Neuronal stem cell (in vitro differentiated cells): ENCODE results near the gene HYAL3.

Experiments used
- DNase-seq: peaks from one replicate; pipeline ENCODE4 v3.0.0-alpha.2; 2013; ENCODE audit warnings: low spot score
- H2AFZ ChIP-seq: one replicate; pipeline ENCODE4 v1.6.1; 2013; ENCODE audit warnings: mild to moderate bottlenecking, low read length, inconsistent platforms
- H2AK5ac ChIP-seq: 2 replicates; pipeline ENCODE4 v1.6.1; 2013; ENCODE audit warnings: low read depth, mild to moderate bottlenecking, inconsistent platforms, low read length, moderate library complexity, mixed read lengths
- H2BK120ac ChIP-seq: 2 replicates; pipeline ENCODE4 v1.6.1; 2013; ENCODE audit warnings: low read depth, mild to moderate bottlenecking, inconsistent platforms, low read length, moderate library complexity, mixed read lengths
- H2BK12ac ChIP-seq: one replicate; pipeline ENCODE4 v1.6.1; 2013; ENCODE audit warnings: low read length, inconsistent platforms
- H2BK15ac ChIP-seq: 2 replicates; pipeline ENCODE4 v1.6.1; 2013; ENCODE audit warnings: mild to moderate bottlenecking, low read length, inconsistent platforms, mixed read lengths
- H2BK5ac ChIP-seq: one replicate; pipeline ENCODE4 v1.6.1; 2013; ENCODE audit warnings: inconsistent platforms, mild to moderate bottlenecking, low read length, moderate library complexity
- H3K14ac ChIP-seq: one replicate; pipeline ENCODE4 v1.6.1; 2013; ENCODE audit warnings: low read length, inconsistent platforms
- H3K18ac ChIP-seq: 2 replicates; pipeline ENCODE4 v1.6.1; 2013; ENCODE audit warnings: low read length, inconsistent platforms
- H3K23ac ChIP-seq: 2 replicates; pipeline ENCODE4 v1.6.1; 2013; ENCODE audit warnings: low read depth, mild to moderate bottlenecking, mixed read lengths, low read length, inconsistent platforms; ENCODE audit not compliant: poor library complexity
- H3K27ac ChIP-seq: replicated peaks from 3 replicates; pipeline ENCODE4 v1.5.1; 2013; ENCODE audit warnings: low read length, inconsistent platforms
- H3K27me3 ChIP-seq, 3 experiments: 2 replicates each; pipeline ENCODE4 v1.6.1; 2013; ENCODE audit warnings: low read length in 3 of 3, mild to moderate bottlenecking in 2 of 3, inconsistent platforms in 1 of 3, low read depth in 1 of 3, mixed read lengths in 1 of 3, moderate library complexity in 1 of 3; ENCODE audit not compliant: control insufficient read depth in 3 of 3, insufficient read depth in 3 of 3
- H3K36me3 ChIP-seq, 2 donors: replicated peaks in 1 of 2; 2 replicates each; pipeline ENCODE4 v1.6.1; 2013; ENCODE audit warnings: low read length in 2 of 2; ENCODE audit not compliant: control insufficient read depth in 2 of 2, insufficient read depth in 2 of 2
- H3K4ac ChIP-seq: 2 replicates; pipeline ENCODE4 v1.6.1; 2013; ENCODE audit warnings: inconsistent platforms, mild to moderate bottlenecking, low read length, moderate library complexity
- H3K4me1 ChIP-seq, 2 donors: 1 replicate in 1 of 2; 2 replicates in 1 of 2; pipeline ENCODE4 v1.6.1; 2013; ENCODE audit warnings: low read length in 2 of 2, low read depth in 1 of 2; ENCODE audit not compliant: control insufficient read depth in 2 of 2, insufficient read depth in 1 of 2
- H3K4me2 ChIP-seq: one replicate; pipeline ENCODE4 v1.6.1; 2013; ENCODE audit warnings: mild to moderate bottlenecking, low read length, inconsistent platforms; ENCODE audit not compliant: insufficient read depth, poor library complexity, severe bottlenecking
- H3K4me3 ChIP-seq, 2 donors: 2 replicates each; pipeline ENCODE4 v1.5.1; 2013; ENCODE audit warnings: low read length in 2 of 2, mild to moderate bottlenecking in 2 of 2, inconsistent platforms in 1 of 2, moderate library complexity in 1 of 2
- H3K79me1 ChIP-seq: one replicate; pipeline ENCODE4 v1.6.1; 2013; ENCODE audit warnings: low read depth, mild to moderate bottlenecking, inconsistent platforms, low read length, moderate library complexity
- H3K9ac ChIP-seq: one replicate; pipeline ENCODE4 v1.6.1; 2013; ENCODE audit warnings: mild to moderate bottlenecking, low read depth, low read length, inconsistent platforms; ENCODE audit not compliant: poor library complexity
- H3K9me3 ChIP-seq, 2 donors: replicated peaks in 1 of 2; 2 replicates each; pipeline versions ENCODE3 to v1.6.1; 2013; ENCODE audit warnings: low read length in 2 of 2, mild to moderate bottlenecking in 2 of 2, inconsistent platforms in 1 of 2, low read depth in 1 of 2, mixed read lengths in 1 of 2, moderate library complexity in 1 of 2; ENCODE audit not compliant: control insufficient read depth in 2 of 2, insufficient read depth in 1 of 2
- H4K8ac ChIP-seq: one replicate; pipeline ENCODE4 v1.6.1; 2013; ENCODE audit warnings: low read depth, mild to moderate bottlenecking, inconsistent platforms, low read length, moderate library complexity
- H4K91ac ChIP-seq: one replicate; pipeline ENCODE4 v1.6.1; 2013; ENCODE audit warnings: low read length, low read depth, mild to moderate bottlenecking, inconsistent platforms; ENCODE audit not compliant: poor library complexity
- WGBS, 2 donors: extraction: QIAGEN DNeasy Blood & Tissue Kit; methylation state at CpG; one replicate each; pipeline ENCODE4 v1.1.7; 2013; ENCODE audit warnings: missing lambda C conversion rate in 2 of 2, mixed read lengths in 1 of 2; ENCODE audit not compliant: insufficient read length in 2 of 2, insufficient replicate concordance in 1 of 2; ENCODE audit errors: extremely low coverage in 2 of 2; 5-methylcytosine and 5-hydroxymethylcytosine counted together

The HYAL3 gene

GRCh38 chr3:50248387-50248786 lies 50.8 kb downstream of the HYAL3 start:
- Histone ChIP-seq H2AFZ (no peak overlapping the region), H2BK15ac (no peak overlapping the region), H2BK12ac (no peak overlapping the region), H4K8ac (no peak overlapping the region), H3K14ac (peak overlapping the region; percentile 23), H3K9ac (no peak overlapping the region), H3K4ac (no peak overlapping the region), H2AK5ac (peak overlapping the region; percentile 69), H3K4me1 (peaks cover 24 to 28% of the 10 kb centered on the region in 2 donors), H3K4me2 (no peak overlapping the region), H3K27me3 (no peaks in the 10 kb centered on the region), H3K18ac (no peak overlapping the region), H4K91ac (no peak overlapping the region), H3K9me3 (no peaks in the 10 kb centered on the region), H2BK5ac (no peak overlapping the region), H3K4me3 (peak overlapping the region in 1 of 2 donors; percentile 8), H3K79me1 (peaks cover 45% of the 10 kb centered on the region), H3K23ac (peak overlapping the region; percentile 59), H3K27ac (no peak overlapping the region), H3K36me3 (peaks cover 46 to 66% of the 10 kb centered on the region in 2 donors), H2BK120ac (no peak overlapping the region)
- WGBS, 2 donors = no CpG with 5 or more reads among the region's 3 CpGs
- DNase-seq = no peak

- no peaks in the 10 kb centered on the region for H3K9me3 ChIP-seq
- peak overlapping the region; percentile 51 for H2BK15ac ChIP-seq
- H3K23ac ChIP-seq = peak overlapping the region; percentile 21
- H3K27me3 ChIP-seq = no peaks in the 10 kb centered on the region
- peak overlapping the region; percentile 97 for H2AK5ac ChIP-seq
- H2BK12ac ChIP-seq = peak overlapping the region; percentile 91
- no peak overlapping the region for H2AFZ ChIP-seq
- peak overlapping the region; percentile 96 for H3K18ac ChIP-seq
- peak overlapping the region; percentile 55 for H3K4me2 ChIP-seq
- H4K91ac ChIP-seq = peak overlapping the region; percentile 44
- peak overlapping the region; percentile 26 for H2BK120ac ChIP-seq
- no peak for DNase-seq
- peak overlapping the region; percentile 8 for H3K4ac ChIP-seq
- H3K9ac ChIP-seq = peak overlapping the region; percentile 90
- H3K4me3 ChIP-seq = peak overlapping the region; percentile 19 to 36
- peak overlapping the region; percentile 68 for H2BK5ac ChIP-seq
- peaks cover 42% of the 10 kb centered on the region for H3K79me1 ChIP-seq
- peaks cover 31 to 63% of the 10 kb centered on the region in 2 donors for H3K36me3 ChIP-seq
- H3K27ac ChIP-seq = peak overlapping the region; percentile 93
- H4K8ac ChIP-seq = peak overlapping the region; percentile 19
- no CpG with 5 or more reads among the region's 10 CpGs for WGBS, 2 donors
- H3K14ac ChIP-seq = peak overlapping the region; percentile 56
- peaks cover 40 to 47% of the 10 kb centered on the region in 2 donors for H3K4me1 ChIP-seq
These were observed 52.7 kb downstream of the HYAL3 start for GRCh38 chr3:50246517-50246954.

DNA sequence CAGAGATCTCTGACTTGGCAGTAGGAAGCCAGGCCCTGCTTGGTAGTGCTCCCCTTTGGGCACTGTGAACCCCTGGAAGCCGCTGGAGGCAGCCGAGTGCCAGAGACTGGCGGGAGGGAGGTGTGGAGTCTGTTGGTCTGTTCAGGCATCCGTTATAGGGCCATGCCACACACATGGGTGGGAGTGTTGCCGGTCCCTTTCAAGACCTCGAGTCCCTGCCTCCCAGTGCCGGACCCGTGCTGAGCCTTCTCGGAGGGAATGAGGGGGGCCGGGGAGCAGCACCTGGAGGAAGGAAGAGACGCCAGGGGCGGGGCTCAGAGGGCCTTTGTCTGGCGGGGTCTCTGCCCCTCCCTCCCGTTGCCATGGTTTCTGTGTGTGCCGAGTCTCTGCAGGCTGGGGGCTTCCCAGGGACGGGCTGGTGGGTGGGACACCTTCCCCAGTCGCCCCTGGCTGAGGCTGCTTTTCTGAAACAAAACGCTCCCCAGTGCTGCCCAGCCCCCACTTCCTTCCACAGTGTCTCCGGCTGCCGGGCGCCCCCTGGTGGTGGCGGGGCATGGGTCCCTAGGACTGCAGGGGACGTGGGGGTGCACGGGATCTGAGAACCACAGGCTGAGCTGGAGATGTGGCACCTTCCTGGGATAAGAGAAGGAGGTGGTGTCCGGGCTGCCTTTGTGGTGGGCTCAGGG lies 53.2 kb downstream of the HYAL3 start:
- Histone ChIP-seq H3K4me3 (peak overlapping the region; percentile 19 to 36), H2AK5ac (peak overlapping the region; percentile 97), H2BK15ac (peak overlapping the region; percentile 91), H3K18ac (peak overlapping the region; percentile 96), H3K4me1 (peaks cover 44 to 50% of the 10 kb centered on the region in 2 donors), H4K8ac (peak overlapping the region; percentile 19), H2BK120ac (peak overlapping the region; percentile 39), H2BK5ac (peak overlapping the region; percentile 97), H3K9me3 (no peaks in the 10 kb centered on the region), H3K27ac (peak overlapping the region; percentile 93), H3K23ac (peak overlapping the region; percentile 28), H2AFZ (peak overlapping the region; percentile 41), H3K14ac (peak overlapping the region; percentile 56), H3K27me3 (no peaks in the 10 kb centered on the region), H2BK12ac (peak overlapping the region; percentile 91), H3K4ac (peak overlapping the region; percentile 8), H3K4me2 (peak overlapping the region; percentile 55), H3K36me3 (peaks cover 26 to 57% of the 10 kb centered on the region in 2 donors), H4K91ac (peak overlapping the region; percentile 56), H3K9ac (peak overlapping the region; percentile 90), H3K79me1 (peaks cover 36% of the 10 kb centered on the region)
- no CpG with 5 or more reads among the region's 25 CpGs for WGBS, 2 donors
- peak; percentile 97 for DNase-seq

DNA sequence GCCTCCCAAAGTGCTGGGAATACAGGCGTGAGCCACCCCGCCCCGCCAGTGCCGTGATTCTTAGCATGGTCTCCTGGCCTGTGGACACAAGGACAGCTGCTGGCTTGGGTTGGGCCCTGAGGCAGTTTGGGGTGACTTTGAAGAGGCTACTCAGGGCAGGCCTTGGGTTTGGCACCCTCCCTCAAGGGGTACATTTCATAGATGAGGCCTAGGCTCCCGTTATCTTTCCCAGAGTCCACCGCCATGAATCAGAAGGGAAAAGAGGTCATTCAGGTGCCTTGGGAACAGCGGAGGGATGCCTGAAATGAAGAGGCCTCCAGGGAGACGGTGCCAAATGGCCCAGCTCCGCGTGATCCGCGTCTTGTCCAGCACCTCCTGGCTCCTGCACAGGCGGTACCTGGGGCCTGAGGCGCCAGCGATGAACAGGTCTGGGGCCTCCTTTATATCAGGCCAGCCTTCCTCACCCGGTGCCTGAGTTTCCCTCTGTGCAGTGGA lies 53.9 kb downstream of the HYAL3 start:
- Histone ChIP-seq H3K18ac (peak overlapping the region; percentile 86), H4K8ac (no peak overlapping the region), H2BK5ac (peak overlapping the region; percentile 97), H4K91ac (peak overlapping the region; percentile 56), H3K14ac (no peak overlapping the region), H3K9ac (peak overlapping the region; percentile 64), H3K4me1 (peaks cover 47 to 53% of the 10 kb centered on the region in 2 donors), H3K4me2 (peak overlapping the region; percentile 40), H3K27me3 (no peaks in the 10 kb centered on the region), H2BK12ac (peak overlapping the region; percentile 35), H3K4ac (no peak overlapping the region), H3K79me1 (peaks cover 34% of the 10 kb centered on the region), H3K36me3 (peaks cover 26 to 54% of the 10 kb centered on the region in 2 donors), H3K23ac (peak overlapping the region; percentile 28), H3K9me3 (no peaks in the 10 kb centered on the region), H2AFZ (no peak overlapping the region), H3K27ac (peak overlapping the region; percentile 93), H2AK5ac (peak overlapping the region; percentile 31), H2BK15ac (peak overlapping the region; percentile 91), H2BK120ac (peak overlapping the region; percentile 39), H3K4me3 (no peak overlapping the region)
- DNase-seq = no peak
- no CpG with 5 or more reads among the region's 16 CpGs for WGBS, 2 donors
